GM18870 (cell line): ENCODE data around the gene CH25H.
"Not testable (repeated sequence)": the region's sequence is repeated elsewhere in the genome, so short reads cannot be mapped to it uniquely, and the experiment has no call there.

Experiments
- ATAC-seq: cut with Tn5 transposase; IDR thresholded peaks from one replicate; pipeline ENCODE4 v1.9.1; 2021; ENCODE audit warnings: moderate library complexity; ENCODE audit not compliant: unreplicated experiment

Gene CH25H, protein sequence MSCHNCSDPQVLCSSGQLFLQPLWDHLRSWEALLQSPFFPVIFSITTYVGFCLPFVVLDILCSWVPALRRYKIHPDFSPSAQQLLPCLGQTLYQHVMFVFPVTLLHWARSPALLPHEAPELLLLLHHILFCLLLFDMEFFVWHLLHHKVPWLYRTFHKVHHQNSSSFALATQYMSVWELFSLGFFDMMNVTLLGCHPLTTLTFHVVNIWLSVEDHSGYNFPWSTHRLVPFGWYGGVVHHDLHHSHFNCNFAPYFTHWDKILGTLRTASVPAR

DNA sequence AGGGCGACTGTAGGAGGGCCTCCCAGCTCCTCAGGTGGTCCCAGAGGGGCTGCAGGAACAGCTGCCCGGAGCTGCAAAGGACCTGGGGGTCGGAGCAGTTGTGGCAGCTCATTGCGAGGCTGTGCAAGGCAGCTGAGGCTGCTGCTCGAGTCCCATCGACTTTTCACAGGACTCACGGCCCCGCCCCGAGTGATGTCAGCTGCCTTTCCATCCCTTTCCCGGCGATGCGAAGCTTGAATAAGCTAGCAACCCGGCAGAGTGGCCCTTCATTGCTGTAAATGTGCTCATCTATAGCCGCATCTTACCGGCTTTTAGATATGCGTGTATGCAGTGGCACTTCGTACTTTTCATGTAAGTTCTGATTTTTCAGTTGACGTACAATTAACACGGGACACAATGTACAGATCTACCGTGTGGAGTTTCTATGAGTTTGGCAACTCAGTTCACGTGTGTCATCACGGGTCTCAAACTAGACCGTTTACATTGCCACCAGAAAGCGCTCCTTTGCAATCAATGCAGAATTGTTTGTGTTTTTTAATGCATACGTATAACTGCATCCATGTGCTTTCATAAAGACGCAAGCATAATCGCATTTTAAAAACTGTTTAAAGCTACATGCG lies at the start of gene CH25H:
CH25H (minus strand) TSS at position 137 of the 620 bp plus-strand sequence; CDS start at position 112, 25 bp downstream.
- no peak for ATAC-seq

GRCh38 chr10:89256340-89256739 lies 49.2 kb upstream of the CH25H start:
- ATAC-seq = no peak

- ATAC-seq = no peak
These were observed 48.7 kb upstream of the CH25H start for GRCh38 chr10:89255793-89256192.

DNA sequence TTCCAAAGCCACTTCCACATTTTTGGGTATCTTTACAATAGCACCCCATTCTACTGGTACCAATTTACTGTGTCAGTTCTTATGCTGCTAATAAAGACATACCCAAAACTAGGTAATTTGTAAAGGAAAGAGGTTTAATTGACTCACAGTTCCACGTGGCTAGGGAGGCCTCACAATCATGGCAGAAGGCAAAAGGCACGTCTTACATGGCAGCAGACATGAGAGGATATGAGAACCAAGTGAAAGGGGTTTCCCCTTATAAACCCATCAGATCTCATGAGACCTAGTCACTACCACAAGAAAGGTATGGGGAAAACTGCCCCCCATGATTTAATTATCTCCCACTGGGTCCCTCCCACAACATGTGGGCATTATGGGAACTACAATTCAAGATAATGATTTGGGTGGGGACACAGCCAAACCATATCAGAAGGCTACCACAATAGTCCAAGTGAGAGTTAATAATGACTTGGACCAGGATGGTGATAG lies 48.0 kb upstream of the CH25H start:
- not testable (repeated sequence) for ATAC-seq

DNA sequence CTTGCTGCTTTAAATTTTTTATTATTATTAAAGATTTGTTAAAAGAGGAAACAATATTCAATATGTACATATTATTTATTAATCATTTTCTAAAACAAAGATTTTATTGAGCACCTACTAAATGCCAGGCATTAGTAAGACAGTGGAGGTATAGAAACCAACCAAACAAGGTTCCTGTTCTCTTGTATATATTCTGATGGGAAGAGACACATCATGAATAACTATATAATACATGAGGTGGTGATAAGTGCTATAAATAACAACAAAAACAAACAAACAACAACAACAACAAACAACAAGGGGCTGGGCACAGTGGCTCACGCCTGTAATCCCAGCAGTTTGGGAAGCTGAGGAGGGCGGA lies 45.1 kb upstream of the CH25H start:
- no peak for ATAC-seq

DNA sequence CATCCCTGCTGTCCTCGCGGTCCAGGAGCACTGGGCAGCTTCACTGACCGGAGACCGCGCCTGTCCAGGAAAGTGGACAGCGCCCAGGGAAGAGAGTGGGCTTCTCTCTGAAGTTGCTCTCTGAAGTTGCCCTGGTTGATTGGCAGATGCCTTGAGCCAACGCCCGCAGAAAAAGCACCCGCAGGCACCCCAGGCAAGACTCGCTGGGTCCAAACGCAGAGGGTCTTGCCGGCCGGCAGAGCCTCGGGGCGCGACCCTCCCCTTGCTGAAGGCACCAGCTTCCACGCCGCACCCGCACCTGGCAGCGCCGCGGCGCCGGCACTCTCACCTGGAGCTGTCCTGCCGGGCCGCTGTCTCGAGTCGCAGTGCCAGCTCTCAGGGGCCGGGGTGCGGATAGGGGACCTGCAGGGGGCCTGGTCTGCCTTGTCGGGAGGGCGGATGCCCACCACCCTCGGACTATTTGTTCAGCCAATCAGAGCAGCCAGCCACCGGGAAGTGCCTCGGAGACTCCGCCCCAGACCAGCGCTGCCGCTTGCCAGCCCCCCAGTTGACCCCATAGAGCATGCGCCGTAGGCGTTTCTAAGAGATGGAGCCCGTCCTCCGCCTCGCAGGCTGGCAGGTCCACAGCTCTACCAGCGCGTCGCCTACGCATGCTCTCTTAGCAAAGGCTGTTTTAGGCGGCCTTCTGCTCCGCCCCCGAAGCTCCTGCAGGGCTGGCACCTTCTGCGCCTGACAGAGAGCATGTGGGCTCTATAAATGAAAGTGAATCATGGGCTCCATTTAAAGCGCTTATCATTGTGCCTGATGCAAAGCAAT lies 44.5 kb upstream of the CH25H start, which contains the start of gene LIPA:
LIPA (minus strand) TSS at position 367 of the 816 bp plus-strand sequence. CDS start 4,127 bp downstream, outside the sequence.
- ATAC-seq = peak; percentile 95

- no peak for ATAC-seq
These were observed 43.8 kb upstream of the CH25H start for GRCh38 chr10:89250865-89251408.

- no peak for ATAC-seq
These were observed 41.9 kb upstream of the CH25H start for GRCh38 chr10:89248990-89249389.

DNA sequence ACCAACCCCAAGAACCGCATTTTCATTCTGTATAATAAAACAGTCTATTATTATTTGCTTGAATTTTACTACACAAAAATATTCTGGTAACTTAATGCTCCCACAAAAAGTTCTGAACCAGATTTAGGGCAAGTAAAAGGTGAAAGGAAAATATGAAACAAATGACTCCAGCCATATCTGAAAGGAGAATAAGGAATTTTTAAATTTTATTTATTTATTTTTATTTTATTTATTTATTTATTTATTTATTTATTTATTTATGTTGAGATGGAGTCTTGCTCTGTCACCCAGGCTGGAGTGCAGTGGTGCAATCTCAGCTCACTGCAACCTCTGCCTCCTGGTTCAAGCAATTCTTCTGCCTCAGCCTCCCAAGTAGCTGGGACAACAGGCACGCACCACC lies 40.5 kb upstream of the CH25H start:
- ATAC-seq = not testable (repeated sequence)

DNA sequence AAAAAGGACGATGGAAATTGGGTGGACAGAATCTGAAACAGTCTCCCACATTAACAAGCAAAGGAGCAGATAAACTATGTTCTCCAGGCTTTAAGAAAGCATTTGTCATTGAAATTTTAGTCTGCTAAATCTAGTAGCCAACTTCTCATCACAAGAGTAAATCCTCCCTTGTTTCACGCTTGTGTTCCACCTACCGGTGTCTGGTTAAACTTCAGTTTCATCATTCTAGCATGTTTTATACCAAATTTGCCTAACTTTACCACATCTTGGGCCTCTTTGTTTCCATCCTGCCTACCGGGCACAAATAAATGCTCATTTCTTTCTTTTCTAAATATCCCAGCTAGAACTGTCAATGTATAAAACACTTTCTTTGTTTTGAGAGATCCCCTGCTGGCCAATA lies 38.7 kb upstream of the CH25H start:
- ATAC-seq = peak; percentile 40

- ATAC-seq = no peak
These were observed 35.9 kb upstream of the CH25H start for GRCh38 chr10:89242840-89243568.

DNA sequence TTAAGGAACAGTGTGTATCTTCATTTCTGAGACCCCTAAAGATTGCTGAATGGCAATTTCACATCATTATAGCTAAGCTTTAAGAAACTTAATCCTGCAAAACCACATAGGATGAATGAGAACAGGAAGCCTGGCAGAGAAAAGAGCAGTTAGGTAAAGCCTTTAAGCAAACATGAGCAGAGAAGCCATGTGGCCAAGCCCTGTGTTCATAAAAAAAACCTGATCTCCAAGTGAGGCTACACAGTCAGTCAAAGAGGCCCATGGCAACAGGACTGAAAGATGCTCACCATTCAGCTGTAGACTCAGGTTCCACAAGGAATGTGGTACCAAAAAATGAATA lies 35.2 kb upstream of the CH25H start:
- ATAC-seq = no peak

DNA sequence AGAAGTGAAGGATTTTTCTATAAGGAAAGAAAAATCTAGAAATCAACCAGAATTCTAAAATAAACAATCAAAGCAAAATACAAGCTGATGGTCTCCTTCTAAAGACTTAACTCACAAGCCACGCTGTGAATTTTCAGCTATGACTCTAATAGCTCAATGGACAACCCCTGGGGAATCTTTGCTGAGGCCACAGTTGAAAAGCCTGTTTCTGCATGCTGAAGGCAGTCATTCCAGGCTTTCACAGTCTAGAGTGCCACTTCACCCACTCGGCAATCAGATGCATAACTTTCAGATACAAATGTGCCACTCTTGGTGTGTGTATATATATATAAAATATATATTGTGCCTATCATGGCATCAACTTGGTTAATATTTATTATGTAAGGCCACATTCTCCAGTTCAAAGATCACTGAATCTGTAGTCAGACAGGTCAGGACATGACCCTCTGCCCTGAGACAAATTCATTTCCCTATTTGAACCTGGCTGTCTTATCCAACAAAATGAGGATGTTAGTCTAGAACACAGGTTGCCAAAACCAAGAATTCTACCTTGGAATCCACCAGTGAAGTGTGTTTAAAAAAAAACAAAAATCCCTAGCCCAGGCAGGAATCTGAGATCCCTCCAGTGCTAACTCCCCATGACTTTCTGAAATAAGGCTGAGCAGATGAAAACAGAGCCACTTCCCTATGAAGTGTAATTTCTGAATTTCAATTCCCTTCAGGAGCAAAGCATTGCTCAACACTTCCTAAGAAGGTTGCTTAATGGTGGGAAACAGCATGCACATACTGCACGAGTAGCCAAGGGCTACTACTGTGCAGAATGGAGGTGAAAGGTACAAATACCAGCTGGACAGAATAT lies 34.6 kb upstream of the CH25H start:
- ATAC-seq = no peak

DNA sequence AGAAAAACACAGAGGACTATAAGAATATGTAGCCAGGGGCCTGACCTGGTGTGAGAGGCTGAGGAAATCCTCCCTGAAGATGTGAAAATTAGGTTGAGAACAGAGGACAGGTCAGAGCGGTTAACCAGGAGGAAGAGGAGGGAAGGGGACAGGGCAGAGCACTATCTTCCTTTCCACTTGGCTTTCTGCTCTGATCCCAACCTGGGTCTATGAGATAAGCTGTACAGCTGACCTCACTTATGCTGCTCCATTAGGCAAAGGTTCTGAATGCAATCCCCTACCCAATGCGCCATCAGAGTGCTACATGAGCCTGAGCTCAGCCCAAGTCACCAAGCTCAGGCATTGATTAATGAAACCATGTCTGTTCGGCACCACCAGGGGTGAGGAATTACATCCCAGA lies 33.9 kb upstream of the CH25H start:
- no peak for ATAC-seq

DNA sequence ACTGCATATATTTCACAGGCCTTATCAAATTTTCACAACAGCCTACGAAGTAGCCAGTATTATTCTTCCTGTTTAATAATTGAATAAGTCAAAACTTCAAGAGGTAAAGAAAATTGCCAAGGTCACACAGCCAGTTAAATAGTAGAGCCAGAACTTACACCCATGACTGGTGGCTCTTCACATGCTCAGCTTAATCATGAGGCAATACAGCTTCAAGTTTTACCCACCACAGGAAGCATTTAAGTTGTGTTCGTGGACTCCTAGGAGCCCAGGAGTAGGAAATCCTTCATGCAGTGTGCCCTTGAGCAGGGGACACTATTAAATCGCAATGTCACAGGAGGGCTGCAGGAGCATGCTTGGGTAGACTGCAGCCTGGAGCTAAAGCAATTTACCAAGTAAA lies 33.4 kb upstream of the CH25H start:
- ATAC-seq = no peak

- no peak for ATAC-seq
These were observed 32.0 kb upstream of the CH25H start for GRCh38 chr10:89238956-89239644.

- ATAC-seq = no peak
These were observed 30.7 kb upstream of the CH25H start for GRCh38 chr10:89237849-89238248.

GRCh38 chr10:89236226-89236797 lies 29.2 kb upstream of the CH25H start:
- no peak for ATAC-seq
